Tibial nerve (tissue), 4 donors: ENCODE results near the gene GABRA6. TPM values are rescaled to one million over a fixed set of nuclear protein-coding genes. Genes with fewer than 3 reads are reported as not detected.

Experiments used
- DNase-seq, 2 donors: peaks; one replicate each; pipeline ENCODE4 v3.0.0-alpha.2; 2019; ENCODE audit warnings: low spot score in 2 of 2
- H3K27ac ChIP-seq, 4 donors: fragments of 200-600 bp; sonication (generic) in 3 of 4; one replicate each; pipeline ENCODE4 v1.5.1; 2017 to 2019; ENCODE audit warnings: mild to moderate bottlenecking in 1 of 4
- H3K27me3 ChIP-seq, 2 donors: fragments of 200-600 bp; sonication (generic) in 1 of 2; one replicate each; pipeline versions ENCODE4 v1.5.1 to v1.6.0; 2017 to 2019
- H3K36me3 ChIP-seq, 3 donors: fragments of 200-600 bp; sonication (generic); one replicate each; pipeline ENCODE4 v1.5.1; 2018 to 2019
- H3K4me1 ChIP-seq, 4 donors: fragments of 200-600 bp; sonication (generic) in 3 of 4; one replicate each; pipeline ENCODE4 v1.5.1; 2017 to 2019
- H3K4me3 ChIP-seq, 4 donors: fragments of 200-600 bp; sonication (generic) in 3 of 4; one replicate each; pipeline ENCODE4 v1.5.1; 2017 to 2019; ENCODE audit warnings: mild to moderate bottlenecking in 1 of 4, moderate library complexity in 1 of 4
- H3K9me3 ChIP-seq, 4 donors: fragments of 200-600 bp; sonication (generic) in 3 of 4; one replicate each; pipeline ENCODE4 v1.5.1; 2017 to 2019
- EP300 ChIP-seq, 2 donors: sonication (generic); formaldehyde crosslinking; IDR thresholded peaks; one replicate each; pipeline ENCODE4 v1.6.1; 2017; ENCODE audit warnings: antibody characterized with exemption in 2 of 2, mild to moderate bottlenecking in 1 of 2
- POLR2A ChIP-seq, 2 donors: fragments of 450-650 bp; IDR thresholded peaks; one replicate each; pipeline ENCODE4 v1.6.1; 2017; ENCODE audit warnings: antibody characterized with exemption in 2 of 2, mild to moderate bottlenecking in 2 of 2, moderate library complexity in 2 of 2
- WGBS, 2 donors: methylation state at CpG; one replicate each; pipeline ENCODE4 v1.1.5; 2018; 5-methylcytosine and 5-hydroxymethylcytosine counted together
- total RNA-seq, 4 donors: library from RNA; depleted of rRNA; stranded (reverse); fragments of >200 nt; gene quantifications; one replicate each; pipeline ENCODE4 v1.1.0, GENCODE V29; 2016
- TF ChIP-seq, protein P1 (sequence below), 5 experiments: fragments of 200-600 bp in 3 of 5; fragments of 450-650 bp in 2 of 5; sonication (generic) in 3 of 5; IDR thresholded peaks; one replicate each; pipeline ENCODE4 v1.5.1; 2016 to 2019; ENCODE audit warnings: antibody characterized with exemption in 5 of 5, mild to moderate bottlenecking in 3 of 5, moderate library complexity in 2 of 5

Gene GABRA6
- total RNA-seq, 4 donors from 2014 or later: not detected

DNA sequence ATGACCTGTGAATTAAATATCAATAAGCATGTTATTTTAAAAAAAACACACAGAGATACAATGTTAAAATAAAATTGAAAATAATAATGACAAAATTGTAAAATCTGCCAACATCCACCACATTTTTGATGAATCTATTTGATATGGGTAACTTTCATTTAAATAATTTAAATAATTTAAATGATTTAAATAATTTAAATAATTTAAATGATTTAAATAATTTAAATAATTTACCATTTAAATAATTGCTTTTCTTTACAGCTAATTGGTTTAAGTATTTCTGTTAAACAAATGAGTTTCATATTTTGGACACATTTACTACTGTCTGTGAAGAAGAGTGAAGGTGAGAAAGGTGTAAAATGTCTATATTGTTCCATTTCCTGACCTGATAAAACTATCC lies 22.1 kb upstream of the GABRA6 start:
- Histone ChIP-seq H3K9me3 (no peaks in the 10 kb centered on the region), H3K27me3 (no peaks in the 10 kb centered on the region), H3K27ac (no peak overlapping the region), H3K36me3 (no peaks in the 10 kb centered on the region), H3K4me3 (no peak overlapping the region), H3K4me1 (no peaks in the 10 kb centered on the region)
- TF ChIP-seq EP300 (IDR thresholded peaks at IDR 0.05) (no peak), POLR2A (IDR thresholded peaks at IDR 0.05) (no peak)
- TF ChIP-seq, protein P1, sequence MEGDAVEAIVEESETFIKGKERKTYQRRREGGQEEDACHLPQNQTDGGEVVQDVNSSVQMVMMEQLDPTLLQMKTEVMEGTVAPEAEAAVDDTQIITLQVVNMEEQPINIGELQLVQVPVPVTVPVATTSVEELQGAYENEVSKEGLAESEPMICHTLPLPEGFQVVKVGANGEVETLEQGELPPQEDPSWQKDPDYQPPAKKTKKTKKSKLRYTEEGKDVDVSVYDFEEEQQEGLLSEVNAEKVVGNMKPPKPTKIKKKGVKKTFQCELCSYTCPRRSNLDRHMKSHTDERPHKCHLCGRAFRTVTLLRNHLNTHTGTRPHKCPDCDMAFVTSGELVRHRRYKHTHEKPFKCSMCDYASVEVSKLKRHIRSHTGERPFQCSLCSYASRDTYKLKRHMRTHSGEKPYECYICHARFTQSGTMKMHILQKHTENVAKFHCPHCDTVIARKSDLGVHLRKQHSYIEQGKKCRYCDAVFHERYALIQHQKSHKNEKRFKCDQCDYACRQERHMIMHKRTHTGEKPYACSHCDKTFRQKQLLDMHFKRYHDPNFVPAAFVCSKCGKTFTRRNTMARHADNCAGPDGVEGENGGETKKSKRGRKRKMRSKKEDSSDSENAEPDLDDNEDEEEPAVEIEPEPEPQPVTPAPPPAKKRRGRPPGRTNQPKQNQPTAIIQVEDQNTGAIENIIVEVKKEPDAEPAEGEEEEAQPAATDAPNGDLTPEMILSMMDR (IDR thresholded peaks at IDR 0.05): no peak
- DNase-seq: no peak

DNA sequence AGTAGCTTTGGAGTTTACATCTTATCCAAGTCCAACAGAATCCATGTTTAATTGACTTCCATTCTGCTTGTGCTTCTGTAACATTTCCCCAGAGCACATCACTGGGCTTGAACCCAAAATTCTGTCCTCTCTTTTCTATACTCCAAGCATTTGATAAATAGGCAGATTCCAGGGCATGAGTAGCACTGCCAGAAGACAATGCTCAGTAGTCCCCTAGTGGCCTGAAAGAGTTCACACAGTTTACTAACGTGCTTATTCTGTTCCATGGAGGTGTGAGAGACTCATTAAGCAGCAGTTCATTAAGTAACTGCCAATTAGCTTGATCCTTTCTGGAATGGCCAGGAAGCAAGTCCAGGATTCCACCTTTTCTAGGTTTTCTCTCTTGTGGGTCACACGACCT lies 9.4 kb upstream of the GABRA6 start:
- no peaks in the 10 kb centered on the region for H3K9me3 ChIP-seq
- H3K27me3 ChIP-seq: no peaks in the 10 kb centered on the region
- no peaks in the 10 kb centered on the region for H3K36me3 ChIP-seq
- 18% methylated on average over 2 of the region's 2 CpGs for WGBS, 2 donors
- H3K4me3 ChIP-seq: no peak overlapping the region
- H3K27ac ChIP-seq: no peak overlapping the region
- no peak for DNase-seq
- TF ChIP-seq, protein P1 (IDR thresholded peaks at IDR 0.05): peak in 1 of 5 experiments; percentile 12
- no peak for TF ChIP-seq EP300 (IDR thresholded peaks at IDR 0.05)
- H3K4me1 ChIP-seq: no peaks in the 10 kb centered on the region

DNA sequence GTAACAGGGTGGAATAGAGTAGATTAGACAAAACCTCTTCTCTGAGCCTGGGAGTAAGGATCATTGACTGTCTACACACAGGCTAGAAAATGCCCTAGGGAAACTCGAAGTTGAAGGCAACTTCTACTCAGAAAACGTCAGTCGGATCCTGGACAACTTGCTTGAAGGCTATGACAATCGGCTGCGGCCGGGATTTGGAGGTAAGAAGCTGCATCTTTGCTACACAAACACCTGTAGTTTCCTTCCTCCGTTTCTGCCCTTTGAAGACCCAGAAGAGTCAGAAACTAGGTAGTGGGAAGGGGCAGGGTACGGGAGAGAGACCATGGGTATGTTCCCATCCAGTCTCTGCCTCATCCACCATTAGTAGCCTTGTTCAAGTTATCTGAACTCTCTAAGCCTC lies 628 bp downstream of the GABRA6 start:
- WGBS, 2 donors: 84 to 87% methylated on average over 8 of the region's 8 CpGs
- no peaks in the 10 kb centered on the region for H3K36me3 ChIP-seq
- no peaks in the 10 kb centered on the region for H3K4me1 ChIP-seq
- H3K9me3 ChIP-seq: no peaks in the 10 kb centered on the region
- H3K27me3 ChIP-seq: no peaks in the 10 kb centered on the region
- DNase-seq: no peak
- no peak overlapping the region for H3K27ac ChIP-seq
- no peak for TF ChIP-seq EP300 (IDR thresholded peaks at IDR 0.05)
- TF ChIP-seq, protein P1 (IDR thresholded peaks at IDR 0.05): no peak
- no peak for TF ChIP-seq POLR2A (IDR thresholded peaks at IDR 0.05)
- H3K4me3 ChIP-seq: no peak overlapping the region

DNA sequence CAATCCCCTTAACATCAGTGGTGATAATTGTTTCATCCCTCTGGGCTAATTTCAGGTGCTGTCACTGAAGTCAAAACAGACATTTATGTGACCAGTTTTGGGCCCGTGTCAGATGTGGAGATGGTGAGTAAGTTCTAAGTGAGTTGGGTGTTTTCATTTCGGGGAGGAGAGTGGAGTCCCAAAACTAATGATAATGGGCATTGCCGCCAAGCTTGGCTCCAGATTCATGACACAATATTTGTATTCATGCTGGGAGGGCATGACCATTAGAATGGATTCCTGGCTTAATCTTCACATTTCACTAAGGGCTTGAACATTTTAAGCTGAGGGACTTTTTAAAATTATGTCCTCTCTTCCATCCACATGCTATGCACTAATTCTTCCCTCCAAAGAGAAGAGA lies 1.4 kb downstream of the GABRA6 start:
- H3K36me3 ChIP-seq: no peaks in the 10 kb centered on the region
- H3K27ac ChIP-seq: no peak overlapping the region
- H3K9me3 ChIP-seq: no peaks in the 10 kb centered on the region
- no peaks in the 10 kb centered on the region for H3K4me1 ChIP-seq
- H3K4me3 ChIP-seq: no peak overlapping the region
- no peak for DNase-seq
- H3K27me3 ChIP-seq: no peaks in the 10 kb centered on the region
- WGBS, 2 donors: 73 to 90% methylated on average over 3 of the region's 3 CpGs
- TF ChIP-seq EP300 (IDR thresholded peaks at IDR 0.05) (no peak), POLR2A (IDR thresholded peaks at IDR 0.05) (no peak)
- TF ChIP-seq, protein P1 (IDR thresholded peaks at IDR 0.05): no peak

DNA sequence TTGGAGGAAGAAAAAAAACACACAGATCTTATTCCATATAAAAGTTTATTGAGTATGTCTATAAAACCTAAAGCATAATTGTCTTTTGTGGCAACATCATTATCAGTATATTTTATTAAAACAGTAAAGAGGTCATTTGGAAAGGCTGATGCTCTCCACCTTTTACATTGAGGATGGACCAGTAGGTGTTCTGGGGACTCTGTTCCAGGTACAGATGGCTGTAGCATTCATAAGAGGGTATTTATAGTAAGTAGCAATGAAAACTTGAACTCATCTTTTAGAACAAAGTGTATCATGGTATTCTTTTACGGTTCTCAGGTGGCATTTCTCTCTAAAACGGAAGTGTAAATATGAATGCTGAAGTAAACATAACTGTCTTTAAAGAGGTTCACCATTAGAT lies 1.8 kb downstream of the GABRA6 start:
- Histone ChIP-seq H3K27me3 (no peaks in the 10 kb centered on the region), H3K36me3 (no peaks in the 10 kb centered on the region), H3K4me1 (no peaks in the 10 kb centered on the region), H3K9me3 (no peaks in the 10 kb centered on the region), H3K27ac (no peak overlapping the region), H3K4me3 (no peak overlapping the region)
- 90 to 94% methylated on average over 2 of the region's 2 CpGs for WGBS, 2 donors
- TF ChIP-seq POLR2A (IDR thresholded peaks at IDR 0.05) (no peak), EP300 (IDR thresholded peaks at IDR 0.05) (no peak)
- TF ChIP-seq, protein P1 (IDR thresholded peaks at IDR 0.05): no peak
- no peak for DNase-seq
